GM23338 (cell line): ENCODE results near the gene SUCLG2. TPM values are rescaled to one million over a fixed set of nuclear protein-coding genes. Genes with fewer than 3 reads are reported as not detected.

Source experiments
- ATAC-seq: fragments of 200-7000 bp; cut with Tn5 transposase; 3 replicates; pipeline ENCODE4 v1.9.1; 2020
- DNase-seq: peaks from one replicate; pipeline ENCODE4 v3.0.0-alpha.2; 2015; ENCODE audit warnings: low spot score
- H2AFZ ChIP-seq: fragments of 200-600 bp; sonication (generic); 2 replicates; pipeline ENCODE4 v1.8.0; 2016; ENCODE audit warnings: antibody characterized with exemption, mild to moderate bottlenecking, moderate library complexity
- H3F3A ChIP-seq: fragments of 200-600 bp; sonication (generic); replicated peaks from 2 replicates; pipeline ENCODE4 v1.8.0; 2017; ENCODE audit warnings: antibody characterized with exemption, mixed run types, low read depth
- H3K27ac ChIP-seq: fragments of 200-600 bp; sonication (generic); 2 replicates; pipeline ENCODE4 v1.6.1; 2016; ENCODE audit warnings: low read depth
- H3K27me3 ChIP-seq: fragments of 200-600 bp; sonication (generic); 2 replicates; pipeline ENCODE4 v1.8.0; 2016; ENCODE audit warnings: mild to moderate bottlenecking, mixed run types, moderate library complexity; ENCODE audit not compliant: insufficient read depth
- H3K36me3 ChIP-seq: fragments of 200-600 bp; sonication (generic); 2 replicates; pipeline ENCODE4 v1.8.0; 2016; ENCODE audit warnings: mild to moderate bottlenecking; ENCODE audit not compliant: insufficient read depth
- H3K4me1 ChIP-seq: fragments of 200-600 bp; sonication (generic); 2 replicates; pipeline ENCODE4 v1.8.0; 2016; ENCODE audit warnings: mild to moderate bottlenecking, moderate library complexity; ENCODE audit not compliant: insufficient read depth
- H3K4me2 ChIP-seq: fragments of 200-600 bp; sonication (generic); 2 replicates; pipeline ENCODE4 v1.7.1; 2017; ENCODE audit warnings: mixed run types
- H3K4me3 ChIP-seq: fragments of 200-600 bp; sonication (generic); 2 replicates; pipeline ENCODE4 v1.6.1; 2016; ENCODE audit warnings: mixed run types
- H3K79me2 ChIP-seq: fragments of 200-600 bp; sonication (generic); replicated peaks from 2 replicates; pipeline ENCODE4 v1.8.0; 2017; ENCODE audit warnings: mild to moderate bottlenecking; ENCODE audit not compliant: insufficient read depth
- H3K9me2 ChIP-seq: fragments of 200-600 bp; sonication (generic); 2 replicates; pipeline ENCODE4 v1.8.0; 2017; ENCODE audit not compliant: insufficient read depth
- H4K20me1 ChIP-seq: fragments of 200-600 bp; sonication (generic); replicated peaks from 2 replicates; pipeline ENCODE4 v1.8.0; 2017; ENCODE audit warnings: mild to moderate bottlenecking; ENCODE audit not compliant: insufficient read depth
- H3K27ac Mint-ChIP-seq: 2 replicates; pipeline ENCODE4 v1.8.0; 2020; ENCODE audit warnings: inconsistent platforms, mild to moderate bottlenecking, moderate library complexity, mixed read lengths
- H3K27me3 Mint-ChIP-seq: 3 replicates; pipeline ENCODE4 v1.8.0; 2022; ENCODE audit warnings: low read depth, mild to moderate bottlenecking, moderate library complexity, mixed read lengths, inconsistent platforms; ENCODE audit not compliant: insufficient read depth, poor library complexity
- H3K36me3 Mint-ChIP-seq: 3 replicates; pipeline ENCODE4 v1.8.0; 2021; ENCODE audit warnings: low read depth, mild to moderate bottlenecking, inconsistent platforms, moderate library complexity, mixed read lengths
- H3K4me1 Mint-ChIP-seq: 3 replicates; pipeline ENCODE4 v1.8.0; 2020; ENCODE audit warnings: mild to moderate bottlenecking, inconsistent platforms, mixed read lengths
- H3K4me3 Mint-ChIP-seq: 3 replicates; pipeline ENCODE4 v1.8.0; 2021; ENCODE audit warnings: moderate library complexity, mild to moderate bottlenecking, inconsistent platforms, mixed read lengths
- H3K9me3 Mint-ChIP-seq: 3 replicates; pipeline ENCODE4 v1.8.0; 2020; ENCODE audit warnings: moderate library complexity, mild to moderate bottlenecking, inconsistent platforms, mixed read lengths
- CREB1 ChIP-seq: fragments of 250-450 bp; sonication (Bioruptor Pico); IDR thresholded peaks from 2 replicates; pipeline ENCODE4 v1.5.0; 2020; ENCODE audit warnings: low read depth, mild to moderate bottlenecking, moderate library complexity
- EZH2 ChIP-seq: fragments of 200-600 bp; sonication (generic); IDR thresholded peaks from one replicate; pipeline ENCODE4 v1.8.0; 2017; ENCODE audit warnings: antibody characterized with exemption, mild to moderate bottlenecking, low read depth; ENCODE audit not compliant: unreplicated experiment
- EZH2phosphoT487 ChIP-seq: fragments of 200-600 bp; sonication (generic); IDR thresholded peaks from one replicate; pipeline ENCODE4 v1.8.1; 2018; ENCODE audit warnings: antibody characterized with exemption; ENCODE audit not compliant: unreplicated experiment
- JUNB ChIP-seq: IDR thresholded peaks from one replicate; pipeline ENCODE4 v1.6.1; 2016; ENCODE audit warnings: antibody characterized with exemption; ENCODE audit not compliant: unreplicated experiment
- NANOG ChIP-seq: IDR thresholded peaks from 2 replicates; pipeline ENCODE4 v1.6.1; 2016; ENCODE audit warnings: antibody characterized with exemption, borderline replicate concordance
- POLR2AphosphoS5 ChIP-seq: IDR thresholded peaks from 2 replicates; pipeline ENCODE4 v1.6.1; 2016; ENCODE audit warnings: antibody characterized with exemption, low read depth
- REST ChIP-seq: IDR thresholded peaks from one replicate; pipeline ENCODE4 v1.6.1; 2018; ENCODE audit warnings: antibody characterized with exemption; ENCODE audit not compliant: unreplicated experiment
- STAT1 ChIP-seq: IDR thresholded peaks from one replicate; pipeline ENCODE4 v1.6.1; 2016; ENCODE audit warnings: antibody characterized with exemption; ENCODE audit not compliant: unreplicated experiment
- ZNF114 ChIP-seq: fragments of 250-450 bp; sonication (Bioruptor Pico); IDR thresholded peaks from 2 replicates; pipeline ENCODE4 v1.5.0; 2020; ENCODE audit warnings: mild to moderate bottlenecking, moderate library complexity
- ZNF331 ChIP-seq: fragments of 250-450 bp; sonication (Bioruptor Pico); IDR thresholded peaks from 2 replicates; pipeline ENCODE4 v1.5.0; 2020; ENCODE audit warnings: low read depth, mild to moderate bottlenecking, moderate library complexity
- ZNF462 ChIP-seq: fragments of 250-450 bp; sonication (Bioruptor Pico); IDR thresholded peaks from 2 replicates; pipeline ENCODE4 v1.5.0; 2020; ENCODE audit warnings: mild to moderate bottlenecking, moderate library complexity
- polyA plus RNA-seq: library from polyadenylated mRNA; unstranded; fragments of >200 nt; fragmentation: Nextera tagmentation; extraction: Ambion mirVana; gene quantifications from 2 replicates; pipeline ENCODE4 v1.2.1, GENCODE V29; 2016
- total RNA-seq: library from RNA; depleted of rRNA; stranded (reverse); fragments of >200 nt; shearing (Covaris generic); gene quantifications from 2 replicates; pipeline ENCODE4 v1.2.3, GENCODE V29; 2014
- TF ChIP-seq, protein P1 (sequence below): IDR thresholded peaks from 2 replicates; pipeline ENCODE4 v1.6.1; 2016; ENCODE audit warnings: antibody characterized with exemption

The SUCLG2 gene
- total and polyA plus RNA-seq, 2 experiments from 2014 or later = 29.3 to 39.0 TPM

DNA sequence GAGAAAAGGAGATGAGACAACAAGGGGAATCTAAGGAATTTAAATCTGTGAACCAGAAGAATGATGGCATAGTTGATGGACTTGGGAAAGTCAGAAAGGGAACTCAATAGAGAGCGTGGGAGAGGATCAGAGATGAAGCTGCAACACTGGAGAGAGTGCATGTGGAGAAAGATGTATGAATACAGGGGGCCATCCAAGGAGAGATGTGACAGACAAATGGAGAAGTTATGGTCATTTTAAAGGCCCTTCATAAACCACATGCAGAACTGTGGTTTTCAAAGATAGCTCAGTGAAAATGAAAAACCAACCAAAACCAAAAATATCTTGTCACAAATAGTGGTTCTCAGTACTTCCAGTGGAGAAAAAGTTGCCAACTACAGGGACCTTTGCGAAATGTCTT lies 265.2 kb downstream of the SUCLG2 start:
- H3K36me3 Mint-ChIP-seq = peaks cover 27% of the 10 kb centered on the region
- H3F3A ChIP-seq = no peaks in the 10 kb centered on the region
- TF ChIP-seq, protein P1, sequence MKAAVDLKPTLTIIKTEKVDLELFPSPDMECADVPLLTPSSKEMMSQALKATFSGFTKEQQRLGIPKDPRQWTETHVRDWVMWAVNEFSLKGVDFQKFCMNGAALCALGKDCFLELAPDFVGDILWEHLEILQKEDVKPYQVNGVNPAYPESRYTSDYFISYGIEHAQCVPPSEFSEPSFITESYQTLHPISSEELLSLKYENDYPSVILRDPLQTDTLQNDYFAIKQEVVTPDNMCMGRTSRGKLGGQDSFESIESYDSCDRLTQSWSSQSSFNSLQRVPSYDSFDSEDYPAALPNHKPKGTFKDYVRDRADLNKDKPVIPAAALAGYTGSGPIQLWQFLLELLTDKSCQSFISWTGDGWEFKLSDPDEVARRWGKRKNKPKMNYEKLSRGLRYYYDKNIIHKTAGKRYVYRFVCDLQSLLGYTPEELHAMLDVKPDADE = no peak
- TF ChIP-seq ZNF331 (CRISPR knock-in tag) (no peak), POLR2AphosphoS5 (no peak), JUNB (no peak), ZNF462 (CRISPR knock-in tag) (no peak), REST (no peak), CREB1 (no peak), ZNF114 (no peak), EZH2phosphoT487 (no peak), NANOG (no peak), EZH2 (no peak), STAT1 (no peak)

More for the DNA sequence above, 265.2 kb downstream of the SUCLG2 start:
- Histone ChIP-seq H3K36me3 (no peaks in the 10 kb centered on the region), H3K4me3 (no peak overlapping the region), H3K27ac (no peak overlapping the region), H3K79me2 (no peaks in the 10 kb centered on the region), H2AFZ (no peak overlapping the region), H4K20me1 (no peaks in the 10 kb centered on the region), H3K9me2 (no peaks in the 10 kb centered on the region), H3K4me2 (no peak overlapping the region), H3K27me3 (no peaks in the 10 kb centered on the region), H3K4me1 (0 out of 2 replicates have a peak, but pooled peaks cover 1% of the 10 kb centered on the region)
- Mint-ChIP-seq H3K9me3 (peaks cover 13% of the 10 kb centered on the region), H3K4me1 (peaks cover 4% of the 10 kb centered on the region; the same call in 2 of the 3 replicates), H3K27ac (no peak overlapping the region), H3K27me3 (no peaks in the 10 kb centered on the region), H3K4me3 (no peak overlapping the region)
- no peak for ATAC-seq
- no peak for DNase-seq
